ENCODE results near the gene SLC39A1. TPM values are rescaled to one million over a fixed set of nuclear protein-coding genes. Genes with fewer than 3 reads are reported as not detected.

The SLC39A1 gene
- polyA plus RNA-seq, 1 of the 3 experiments (the other 2 are of a cell fraction), result 89.6 TPM

DNA sequence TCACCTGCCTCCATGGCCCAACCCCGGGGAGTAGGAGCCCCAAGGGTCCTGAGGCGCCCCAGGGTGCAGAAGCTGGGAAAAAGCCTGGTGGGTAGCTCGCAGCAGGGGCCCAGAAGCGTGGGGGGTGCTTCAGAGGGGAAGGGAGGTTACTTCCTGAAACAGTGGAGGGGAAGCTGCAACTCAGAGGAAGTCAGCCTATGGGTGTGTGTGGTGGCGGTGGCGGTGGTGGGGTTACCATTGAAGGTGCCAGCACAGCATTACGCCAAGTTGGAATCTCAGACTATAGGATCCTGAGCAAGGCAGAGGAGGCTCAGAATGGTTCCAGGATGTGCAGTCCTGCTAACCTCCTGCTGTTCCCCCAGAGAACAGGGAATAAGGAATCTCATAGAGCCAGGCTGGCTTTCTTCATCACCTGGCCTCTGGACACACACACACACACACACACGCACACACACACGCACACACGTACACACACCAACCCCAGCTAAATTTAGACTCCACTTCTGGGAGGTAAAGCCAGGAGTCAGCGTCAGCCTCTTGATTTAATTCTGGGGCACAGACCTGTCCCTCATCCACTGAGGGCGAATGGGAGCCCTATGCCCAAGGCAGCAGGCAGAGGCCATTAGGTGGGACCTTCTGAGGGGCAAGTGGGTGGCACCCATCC is 18.1 kb downstream of the SLC39A1 start:
- peak overlapping the region; percentile 44 for H2AFZ ChIP-seq (ENCODE audit: low read depth)
- POLR2A ChIA-PET, result interaction anchor here (0.6 to 1.9 kb wide), 3 partner anchors 45 to 67 kb away, joined by 3 to 9 read pairs (median 3); partner anchors contain the start of gene RPS27
- H3K4me1 ChIP-seq (ENCODE audit: control insufficient read depth in 1 of 2, insufficient read depth in 2 of 2, low read depth in 1 of 2, low read length in 1 of 2), result peaks cover 3 to 17% of the 10 kb centered on the region in 2 experiments; a peak in 2 of 4 replicates
- CTCF ChIA-PET, result interaction anchor here (0.7 to 5.1 kb wide), 24 partner anchors 11 to 151 kb away, joined by 3 to 51 read pairs (median 7); partner anchors contain the start of genes CREB3L4, CRTC2, GATAD2B and JTB
- H3K9me2 ChIP-seq, result no peaks in the 10 kb centered on the region
- peak overlapping the region; percentile 80 for H3K9ac ChIP-seq
- peak overlapping the region; percentile 95 for H3K4me2 ChIP-seq
- no peaks in the 10 kb centered on the region for H3K27me3 ChIP-seq (ENCODE audit: insufficient read depth)
- H3K36me3 ChIP-seq (replicated peaks in 1 of 2; ENCODE audit: control insufficient read depth in 1 of 2, insufficient read depth in 2 of 2, low read length in 1 of 2), result peaks cover 10 to 50% of the 10 kb centered on the region in 2 experiments
- TF ChIP-seq, protein P1, sequence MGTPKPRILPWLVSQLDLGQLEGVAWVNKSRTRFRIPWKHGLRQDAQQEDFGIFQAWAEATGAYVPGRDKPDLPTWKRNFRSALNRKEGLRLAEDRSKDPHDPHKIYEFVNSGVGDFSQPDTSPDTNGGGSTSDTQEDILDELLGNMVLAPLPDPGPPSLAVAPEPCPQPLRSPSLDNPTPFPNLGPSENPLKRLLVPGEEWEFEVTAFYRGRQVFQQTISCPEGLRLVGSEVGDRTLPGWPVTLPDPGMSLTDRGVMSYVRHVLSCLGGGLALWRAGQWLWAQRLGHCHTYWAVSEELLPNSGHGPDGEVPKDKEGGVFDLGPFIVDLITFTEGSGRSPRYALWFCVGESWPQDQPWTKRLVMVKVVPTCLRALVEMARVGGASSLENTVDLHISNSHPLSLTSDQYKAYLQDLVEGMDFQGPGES (IDR thresholded peaks at IDR 0.05; ENCODE audit: low read depth, low read length), result no peak
- TF ChIP-seq, protein P2, sequence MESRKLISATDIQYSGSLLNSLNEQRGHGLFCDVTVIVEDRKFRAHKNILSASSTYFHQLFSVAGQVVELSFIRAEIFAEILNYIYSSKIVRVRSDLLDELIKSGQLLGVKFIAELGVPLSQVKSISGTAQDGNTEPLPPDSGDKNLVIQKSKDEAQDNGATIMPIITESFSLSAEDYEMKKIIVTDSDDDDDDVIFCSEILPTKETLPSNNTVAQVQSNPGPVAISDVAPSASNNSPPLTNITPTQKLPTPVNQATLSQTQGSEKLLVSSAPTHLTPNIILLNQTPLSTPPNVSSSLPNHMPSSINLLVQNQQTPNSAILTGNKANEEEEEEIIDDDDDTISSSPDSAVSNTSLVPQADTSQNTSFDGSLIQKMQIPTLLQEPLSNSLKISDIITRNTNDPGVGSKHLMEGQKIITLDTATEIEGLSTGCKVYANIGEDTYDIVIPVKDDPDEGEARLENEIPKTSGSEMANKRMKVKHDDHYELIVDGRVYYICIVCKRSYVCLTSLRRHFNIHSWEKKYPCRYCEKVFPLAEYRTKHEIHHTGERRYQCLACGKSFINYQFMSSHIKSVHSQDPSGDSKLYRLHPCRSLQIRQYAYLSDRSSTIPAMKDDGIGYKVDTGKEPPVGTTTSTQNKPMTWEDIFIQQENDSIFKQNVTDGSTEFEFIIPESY (IDR thresholded peaks at IDR 0.05; ENCODE audit: borderline replicate concordance, low read depth), result no peak
- TF ChIP-seq, protein P3, sequence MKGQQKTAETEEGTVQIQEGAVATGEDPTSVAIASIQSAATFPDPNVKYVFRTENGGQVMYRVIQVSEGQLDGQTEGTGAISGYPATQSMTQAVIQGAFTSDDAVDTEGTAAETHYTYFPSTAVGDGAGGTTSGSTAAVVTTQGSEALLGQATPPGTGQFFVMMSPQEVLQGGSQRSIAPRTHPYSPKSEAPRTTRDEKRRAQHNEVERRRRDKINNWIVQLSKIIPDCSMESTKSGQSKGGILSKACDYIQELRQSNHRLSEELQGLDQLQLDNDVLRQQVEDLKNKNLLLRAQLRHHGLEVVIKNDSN (IDR thresholded peaks at IDR 0.05; ENCODE audit: borderline replicate concordance, low read depth), result no peak
- TF ChIP-seq TEAD4 (IDR thresholded peaks at IDR 0.05; ENCODE audit: borderline replicate concordance, insufficient read depth), result no peak
- no peak for TF ChIP-seq CHD2 (IDR thresholded peaks at IDR 0.05; ENCODE audit: low read length, partially characterized antibody)
- no peak for TF ChIP-seq RCOR1 (IDR thresholded peaks at IDR 0.05; ENCODE audit: low read length)
- no peak for TF ChIP-seq GABPA (IDR thresholded peaks at IDR 0.05; ENCODE audit: low read depth)
- TF ChIP-seq RXRA (IDR thresholded peaks at IDR 0.05; ENCODE audit: borderline replicate concordance, low read depth), result no peak
- no peak for TF ChIP-seq MXI1 (IDR thresholded peaks at IDR 0.05; ENCODE audit: low read depth, low read length)
- TF ChIP-seq, protein P4, sequence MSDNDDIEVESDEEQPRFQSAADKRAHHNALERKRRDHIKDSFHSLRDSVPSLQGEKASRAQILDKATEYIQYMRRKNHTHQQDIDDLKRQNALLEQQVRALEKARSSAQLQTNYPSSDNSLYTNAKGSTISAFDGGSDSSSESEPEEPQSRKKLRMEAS (IDR thresholded peaks at IDR 0.05; ENCODE audit: low read depth), result no peak
- no peak for TF ChIP-seq ELF1 (IDR thresholded peaks at IDR 0.05)
- TF ChIP-seq RFX5 (IDR thresholded peaks at IDR 0.05; ENCODE audit: low read length), result no peak
- TF ChIP-seq SIN3A (IDR thresholded peaks at IDR 0.05; ENCODE audit: borderline replicate concordance, low read depth, low read length), result no peak
- TF ChIP-seq, protein P5, sequence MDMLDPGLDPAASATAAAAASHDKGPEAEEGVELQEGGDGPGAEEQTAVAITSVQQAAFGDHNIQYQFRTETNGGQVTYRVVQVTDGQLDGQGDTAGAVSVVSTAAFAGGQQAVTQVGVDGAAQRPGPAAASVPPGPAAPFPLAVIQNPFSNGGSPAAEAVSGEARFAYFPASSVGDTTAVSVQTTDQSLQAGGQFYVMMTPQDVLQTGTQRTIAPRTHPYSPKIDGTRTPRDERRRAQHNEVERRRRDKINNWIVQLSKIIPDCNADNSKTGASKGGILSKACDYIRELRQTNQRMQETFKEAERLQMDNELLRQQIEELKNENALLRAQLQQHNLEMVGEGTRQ (IDR thresholded peaks at IDR 0.05; ENCODE audit: borderline replicate concordance, low read depth, low read length), result no peak
- no peaks in the 10 kb centered on the region for H3K9me3 ChIP-seq
- peak overlapping the region; percentile 85 to 91 for H3K4me3 ChIP-seq (ENCODE audit: low read depth in 2 of 2, low read length in 1 of 2)
- H3K79me2 ChIP-seq (ENCODE audit: insufficient read depth), result peaks cover 30% of the 10 kb centered on the region
- H3F3A ChIP-seq (replicated peaks; ENCODE audit: insufficient read depth), result peaks cover 7% of the 10 kb centered on the region
- peak; percentile 49 for DNase-seq
- H3K27ac ChIP-seq (ENCODE audit: low read depth in 2 of 2, low read length in 1 of 2), result peak overlapping the region; percentile 60 to 89
- no peaks in the 10 kb centered on the region for H4K20me1 ChIP-seq (ENCODE audit: insufficient read depth)
- 63% methylated on average over 9 of the region's 12 CpGs for WGBS (ENCODE audit: low lambda C conversion rate)

Data from SK-N-SH (cell line).